GM19025 (cell line): Measurements from ENCODE around the gene PCDHA4.
"Not testable (repeated sequence)": the region's sequence is repeated elsewhere in the genome, so short reads cannot be mapped to it uniquely, and the experiment has no call there.

Experiments used
- ATAC-seq: cut with Tn5 transposase; IDR thresholded peaks from one replicate; pipeline ENCODE4 v1.9.1; 2021; ENCODE audit warnings: mild to moderate bottlenecking, low read depth, moderate library complexity; ENCODE audit not compliant: unreplicated experiment

Gene PCDHA4

GRCh38 chr5:140806834-140807775 is at the start of gene PCDHA4:
TSS of gene PCDHA4 (plus strand) at chr5:140807068.
- ATAC-seq: no peak

GRCh38 chr5:140764177-140764973 is 42.5 kb upstream of the PCDHA4 start:
- no peak for ATAC-seq

- no peak for ATAC-seq
Measured at GRCh38 chr5:140767444-140767843, 39.4 kb upstream of the PCDHA4 start.

- no peak for ATAC-seq
Measured at GRCh38 chr5:140780512-140780911, 26.4 kb upstream of the PCDHA4 start.

- no peak for ATAC-seq
Measured at GRCh38 chr5:140785905-140786686, 20.8 kb upstream of the PCDHA4 start, which contains the start of gene PCDHA1. TSS of gene PCDHA1 (plus strand) at chr5:140786140.

GRCh38 chr5:140787422-140787821 is 19.4 kb upstream of the PCDHA4 start:
- not testable (repeated sequence) for ATAC-seq

GRCh38 chr5:140787849-140788504 is 18.9 kb upstream of the PCDHA4 start:
- not testable (repeated sequence) for ATAC-seq

- ATAC-seq: no peak
Measured at GRCh38 chr5:140791089-140791488, 15.8 kb upstream of the PCDHA4 start.

GRCh38 chr5:140794595-140795258 is 12.1 kb upstream of the PCDHA4 start, which contains the start of gene PCDHA2:
TSS of gene PCDHA2 (plus strand) at chr5:140794852.
- no peak for ATAC-seq

- ATAC-seq: no peak
Measured at GRCh38 chr5:140795259-140795641, 11.6 kb upstream of the PCDHA4 start.

- ATAC-seq: not testable (repeated sequence)
Measured at GRCh38 chr5:140796072-140796717, 10.7 kb upstream of the PCDHA4 start.

GRCh38 chr5:140796718-140797095 is 10.2 kb upstream of the PCDHA4 start:
- ATAC-seq: no peak

GRCh38 chr5:140800816-140801493 is 5.9 kb upstream of the PCDHA4 start, which contains the start of gene PCDHA3:
TSS of gene PCDHA3 (plus strand) at chr5:140801057.
- ATAC-seq: no peak

GRCh38 chr5:140801494-140801841 is 5.4 kb upstream of the PCDHA4 start:
- no peak for ATAC-seq

- ATAC-seq: not testable (repeated sequence)
Measured at GRCh38 chr5:140802381-140802780, 4.5 kb upstream of the PCDHA4 start.

GRCh38 chr5:140802781-140803271 is 4.0 kb upstream of the PCDHA4 start:
- no peak for ATAC-seq

GRCh38 chr5:140808241-140808888 is 1.5 kb downstream of the PCDHA4 start:
- ATAC-seq: not testable (repeated sequence)

- ATAC-seq: no peak
Measured at GRCh38 chr5:140808889-140809291, 2.0 kb downstream of the PCDHA4 start.
